ENCODE results near the gene THAP12. TPM values are rescaled to one million over a fixed set of nuclear protein-coding genes. Genes with fewer than 3 reads are reported as not detected.

Gene THAP12
- total RNA-seq, 1 donor from 2014 or later, result 36.8 TPM

- no peak for DNase-seq (ENCODE audit: extremely low spot score, unreplicated experiment)
- peaks cover 3% of the 10 kb centered on the region for H3K4me1 Mint-ChIP-seq (ENCODE audit: unreplicated experiment)
- H3K27ac Mint-ChIP-seq (ENCODE audit: unreplicated experiment), result no peak overlapping the region
- H3K9me3 Mint-ChIP-seq (ENCODE audit: unreplicated experiment), result no peaks in the 10 kb centered on the region
- no peak overlapping the region for H3K4me3 Mint-ChIP-seq (ENCODE audit: unreplicated experiment)
- TF ChIP-seq CTCF (IDR thresholded peaks at IDR 0.05), result no peak
- no peaks in the 10 kb centered on the region for H3K36me3 Mint-ChIP-seq (ENCODE audit: unreplicated experiment)
- H3K27me3 Mint-ChIP-seq (ENCODE audit: unreplicated experiment), result peaks cover 18% of the 10 kb centered on the region
Measured at GRCh38 chr11:76310832-76311595, 69.9 kb downstream of the THAP12 start.

- Mint-ChIP-seq H3K4me3 (ENCODE audit: unreplicated experiment) (no peak overlapping the region), H3K9me3 (ENCODE audit: unreplicated experiment) (no peaks in the 10 kb centered on the region), H3K4me1 (ENCODE audit: unreplicated experiment) (no peaks in the 10 kb centered on the region), H3K27ac (ENCODE audit: unreplicated experiment) (no peak overlapping the region), H3K36me3 (ENCODE audit: unreplicated experiment) (no peaks in the 10 kb centered on the region), H3K27me3 (ENCODE audit: unreplicated experiment) (peaks cover 21% of the 10 kb centered on the region)
- DNase-seq (ENCODE audit: extremely low spot score, unreplicated experiment), result no peak
- no peak for TF ChIP-seq CTCF (IDR thresholded peaks at IDR 0.05)
Measured at GRCh38 chr11:76307978-76308747, 72.8 kb downstream of the THAP12 start.

GRCh38 chr11:76307396-76307795, 73.5 kb downstream of the THAP12 start:
- Mint-ChIP-seq H3K9me3 (ENCODE audit: unreplicated experiment) (no peaks in the 10 kb centered on the region), H3K4me1 (ENCODE audit: unreplicated experiment) (no peaks in the 10 kb centered on the region), H3K27ac (ENCODE audit: unreplicated experiment) (no peak overlapping the region), H3K4me3 (ENCODE audit: unreplicated experiment) (no peak overlapping the region), H3K36me3 (ENCODE audit: unreplicated experiment) (no peaks in the 10 kb centered on the region), H3K27me3 (ENCODE audit: unreplicated experiment) (peaks cover 23% of the 10 kb centered on the region)
- TF ChIP-seq CTCF (IDR thresholded peaks at IDR 0.05), result no peak
- DNase-seq (ENCODE audit: extremely low spot score, unreplicated experiment), result no peak

- DNase-seq (ENCODE audit: extremely low spot score, unreplicated experiment), result no peak
- Mint-ChIP-seq H3K36me3 (ENCODE audit: unreplicated experiment) (no peaks in the 10 kb centered on the region), H3K4me1 (ENCODE audit: unreplicated experiment) (no peaks in the 10 kb centered on the region), H3K9me3 (ENCODE audit: unreplicated experiment) (no peaks in the 10 kb centered on the region), H3K27ac (ENCODE audit: unreplicated experiment) (no peak overlapping the region), H3K4me3 (ENCODE audit: unreplicated experiment) (no peak overlapping the region), H3K27me3 (ENCODE audit: unreplicated experiment) (peaks cover 34% of the 10 kb centered on the region)
- TF ChIP-seq CTCF (IDR thresholded peaks at IDR 0.05), result no peak
Measured at GRCh38 chr11:76303399-76303798, 77.5 kb downstream of the THAP12 start.

- H3K4me3 Mint-ChIP-seq (ENCODE audit: unreplicated experiment), result no peak overlapping the region
- no peak for DNase-seq (ENCODE audit: extremely low spot score, unreplicated experiment)
Measured at GRCh38 chr11:76302996-76303395, 77.9 kb downstream of the THAP12 start.

More at GRCh38 chr11:76302996-76303395, 77.9 kb downstream of the THAP12 start:
- Mint-ChIP-seq H3K27ac (ENCODE audit: unreplicated experiment) (no peak overlapping the region), H3K4me1 (ENCODE audit: unreplicated experiment) (no peaks in the 10 kb centered on the region), H3K9me3 (ENCODE audit: unreplicated experiment) (no peaks in the 10 kb centered on the region), H3K36me3 (ENCODE audit: unreplicated experiment) (no peaks in the 10 kb centered on the region), H3K27me3 (ENCODE audit: unreplicated experiment) (peaks cover 34% of the 10 kb centered on the region)
- TF ChIP-seq CTCF (IDR thresholded peaks at IDR 0.05), result no peak

Data from osteocyte (in vitro differentiated cells).